Mucosa of rectum (tissue), 2 donors: ENCODE results near the gene MAP3K3.
"Not testable (repeated sequence)": the region's sequence is repeated elsewhere in the genome, so short reads cannot be mapped to it uniquely, and the experiment has no call there.

Experiments
- H3K27ac ChIP-seq, 2 donors: one replicate each; pipeline ENCODE4 v1.7.0; 2013; ENCODE audit warnings: inconsistent platforms in 2 of 2, low read depth in 2 of 2, low read length in 2 of 2
- H3K27me3 ChIP-seq, 2 donors: one replicate each; pipeline ENCODE4 v1.7.0; 2013; ENCODE audit warnings: low read length in 2 of 2; ENCODE audit not compliant: control insufficient read depth in 2 of 2, insufficient read depth in 2 of 2
- H3K36me3 ChIP-seq, 2 donors: one replicate each; pipeline ENCODE4 v1.7.0; 2013; ENCODE audit warnings: low read length in 2 of 2; ENCODE audit not compliant: control insufficient read depth in 2 of 2, insufficient read depth in 2 of 2
- H3K4me1 ChIP-seq, 2 donors: one replicate each; pipeline ENCODE4 v1.7.0; 2013; ENCODE audit warnings: low read length in 2 of 2, mild to moderate bottlenecking in 1 of 2; ENCODE audit not compliant: control insufficient read depth in 2 of 2, insufficient read depth in 2 of 2
- H3K4me3 ChIP-seq, 2 donors: one replicate each; pipeline ENCODE4 v1.7.0; 2013; ENCODE audit warnings: low read length in 2 of 2
- H3K9ac ChIP-seq, 2 donors: one replicate each; pipeline ENCODE4 v1.7.0; 2013; ENCODE audit warnings: low read length in 2 of 2, low read depth in 1 of 2, mild to moderate bottlenecking in 1 of 2
- H3K9me3 ChIP-seq, 2 donors: one replicate each; pipeline ENCODE4 v1.7.0; 2013; ENCODE audit warnings: low read length in 2 of 2; ENCODE audit not compliant: control insufficient read depth in 2 of 2
- donor health status: healthy.
- donor health status: Normal muscosa, but diverticular disease.

The MAP3K3 gene

GRCh38 chr17:63720194-63720593, 98.0 kb downstream of the MAP3K3 start:
- not testable (repeated sequence) for H3K4me3 ChIP-seq, H3K9ac ChIP-seq, H3K27ac ChIP-seq, H3K27me3 ChIP-seq, H3K9me3 ChIP-seq, H3K4me1 ChIP-seq, H3K36me3 ChIP-seq

- no peak overlapping the region for H3K4me3 ChIP-seq
- H3K27me3 ChIP-seq: no peaks in the 10 kb centered on the region
- no peaks in the 10 kb centered on the region for H3K4me1 ChIP-seq
- no peak overlapping the region for H3K9ac ChIP-seq
- H3K9me3 ChIP-seq: no peaks in the 10 kb centered on the region
- H3K36me3 ChIP-seq: peaks cover 9% of the 10 kb centered on the region in 2 donors
- H3K27ac ChIP-seq: no peak overlapping the region
These were observed 100.2 kb downstream of the MAP3K3 start for GRCh38 chr17:63722403-63722802.

DNA sequence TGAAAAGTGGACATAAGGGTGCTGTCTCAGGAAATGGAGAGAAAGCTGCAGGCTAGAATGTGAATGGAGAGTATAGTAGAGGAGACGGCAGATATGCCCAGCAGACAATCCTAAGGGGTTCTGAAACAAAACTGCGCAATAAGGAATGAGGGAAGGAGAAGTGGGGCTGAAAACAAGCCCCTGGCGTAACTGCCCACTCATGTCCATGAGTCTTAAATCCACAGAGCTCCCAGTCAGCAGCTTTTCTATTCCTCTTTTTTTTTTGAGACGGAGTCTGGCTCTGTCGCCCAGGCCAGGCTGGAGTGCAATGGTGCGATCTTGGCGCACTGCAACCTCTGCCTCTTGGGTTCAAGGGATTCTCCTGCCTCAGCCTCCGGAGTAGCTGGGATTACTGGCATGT, 113.5 kb downstream of the MAP3K3 start:
- no peaks in the 10 kb centered on the region for H3K36me3 ChIP-seq
- no peak overlapping the region for H3K27ac ChIP-seq
- no peak overlapping the region for H3K4me3 ChIP-seq
- no peaks in the 10 kb centered on the region for H3K9me3 ChIP-seq
- no peak overlapping the region for H3K9ac ChIP-seq
- peaks cover 6% of the 10 kb centered on the region in 2 donors for H3K4me1 ChIP-seq
- H3K27me3 ChIP-seq: no peaks in the 10 kb centered on the region

DNA sequence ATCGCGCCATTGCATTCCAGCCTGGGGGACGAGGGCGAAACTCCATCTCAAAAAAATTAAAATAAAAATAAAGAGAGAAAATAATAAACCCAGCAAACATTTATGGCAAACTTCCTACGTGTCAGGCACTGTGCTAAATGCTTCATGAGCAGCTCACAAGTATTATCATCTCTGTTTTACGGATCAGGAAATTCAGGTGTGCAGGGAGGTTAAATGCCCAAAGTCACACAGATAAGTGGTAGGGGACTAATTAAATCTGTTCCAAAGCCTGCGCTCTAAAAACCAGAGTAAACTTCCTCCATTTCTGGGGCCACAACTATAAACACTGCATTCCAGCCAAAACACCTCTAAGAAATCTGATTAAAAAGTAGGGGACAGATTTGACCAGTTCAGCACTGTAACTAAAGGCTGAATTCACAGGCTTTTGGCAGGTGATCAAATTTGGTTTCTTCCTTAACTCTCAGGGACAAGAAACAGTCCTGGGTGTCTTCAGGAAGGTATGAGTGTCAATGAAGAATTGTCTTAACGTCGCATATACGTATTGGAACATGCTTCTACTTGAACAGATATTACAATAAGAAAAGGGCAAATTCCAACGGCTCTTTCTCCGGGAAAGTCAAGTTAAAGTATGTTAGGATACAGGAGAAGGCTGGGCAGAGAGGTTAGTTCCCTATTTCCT, 118.4 kb downstream of the MAP3K3 start:
- peaks cover 12 to 13% of the 10 kb centered on the region in 2 donors for H3K4me1 ChIP-seq
- H3K4me3 ChIP-seq: peak overlapping the region; percentile 80 to 92
- H3K9me3 ChIP-seq: no peaks in the 10 kb centered on the region
- no peaks in the 10 kb centered on the region for H3K27me3 ChIP-seq
- H3K27ac ChIP-seq: peak overlapping the region; percentile 97 to 98
- H3K36me3 ChIP-seq: peaks cover 3 to 7% of the 10 kb centered on the region in 2 donors
- H3K9ac ChIP-seq: peak overlapping the region; percentile 73 to 97

- H3K36me3 ChIP-seq: peaks cover 5 to 11% of the 10 kb centered on the region in 2 donors
- H3K27ac ChIP-seq: peak overlapping the region; percentile 97 to 98
- peak overlapping the region; percentile 80 to 92 for H3K4me3 ChIP-seq
- H3K9me3 ChIP-seq: no peaks in the 10 kb centered on the region
- peak overlapping the region; percentile 73 to 97 for H3K9ac ChIP-seq
- H3K27me3 ChIP-seq: no peaks in the 10 kb centered on the region
- H3K4me1 ChIP-seq: peaks cover 12 to 13% of the 10 kb centered on the region in 2 donors
These were observed 118.9 kb downstream of the MAP3K3 start for GRCh38 chr17:63741143-63741407.

DNA sequence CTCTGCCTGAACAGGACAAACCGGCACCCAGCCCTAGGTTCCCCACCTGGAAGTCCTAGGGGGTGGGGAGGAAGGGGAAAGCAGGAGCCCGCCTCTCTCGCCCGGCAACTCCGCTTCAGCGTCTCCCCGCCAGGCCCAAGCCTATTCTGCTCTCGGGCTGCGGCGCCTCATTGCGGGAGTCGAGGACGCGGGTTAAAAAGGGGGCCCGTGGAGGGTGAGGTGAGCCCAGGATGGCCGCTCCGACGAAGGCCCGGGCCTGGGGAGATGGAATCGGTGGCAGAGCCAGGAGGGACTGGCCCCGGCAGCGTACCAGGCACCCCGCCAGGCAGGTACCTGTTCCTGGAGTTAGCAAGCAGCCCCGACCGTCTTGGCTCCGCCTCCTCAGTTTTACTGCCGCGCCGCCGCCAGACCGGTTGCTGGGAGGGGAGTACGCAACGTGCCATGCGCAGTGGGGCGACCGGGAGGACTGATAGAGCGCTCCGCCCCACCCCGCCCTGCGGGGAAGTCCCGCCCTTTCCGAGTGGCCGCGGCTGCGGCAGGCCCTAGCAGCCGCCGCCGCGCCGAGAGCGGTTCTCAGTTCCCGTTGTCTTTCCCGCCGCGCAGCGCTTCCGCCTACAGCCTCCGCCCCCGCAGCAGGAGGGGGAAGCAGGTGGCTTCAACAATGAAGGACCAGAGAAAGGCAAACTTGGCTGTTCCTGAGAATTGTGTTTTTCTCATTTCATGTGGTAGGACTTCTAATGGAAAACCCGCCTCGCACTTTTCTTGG, 119.4 kb downstream of the MAP3K3 start, which contains the start of gene STRADA:
Gene STRADA (minus strand): TSS at position 392 of the 766 bp plus-strand sequence. CDS start 13,430 bp downstream, outside the sequence.
- H3K4me3 ChIP-seq: peak within 1 kb of the TSS; percentile 89 to 92
- peaks cover 12 to 13% of the 10 kb centered on the region in 2 donors for H3K4me1 ChIP-seq
- H3K9ac ChIP-seq: peak within 1 kb of the TSS; percentile 88 to 97
- peak within 1 kb of the TSS; percentile 97 to 98 for H3K27ac ChIP-seq
- peaks cover 10 to 16% of the 10 kb centered on the region in 2 donors for H3K36me3 ChIP-seq
- H3K9me3 ChIP-seq: no peaks in the 10 kb centered on the region
- H3K27me3 ChIP-seq: no peaks in the 10 kb centered on the region
